ENCODE data around the gene COL5A1. TPM values are rescaled to one million over a fixed set of nuclear protein-coding genes. Genes with fewer than 3 reads are reported as not detected.

The COL5A1 gene
- total RNA-seq, 4 donors from 2014 or later: 4.9 to 97.4 (median 11.9) TPM

DNA sequence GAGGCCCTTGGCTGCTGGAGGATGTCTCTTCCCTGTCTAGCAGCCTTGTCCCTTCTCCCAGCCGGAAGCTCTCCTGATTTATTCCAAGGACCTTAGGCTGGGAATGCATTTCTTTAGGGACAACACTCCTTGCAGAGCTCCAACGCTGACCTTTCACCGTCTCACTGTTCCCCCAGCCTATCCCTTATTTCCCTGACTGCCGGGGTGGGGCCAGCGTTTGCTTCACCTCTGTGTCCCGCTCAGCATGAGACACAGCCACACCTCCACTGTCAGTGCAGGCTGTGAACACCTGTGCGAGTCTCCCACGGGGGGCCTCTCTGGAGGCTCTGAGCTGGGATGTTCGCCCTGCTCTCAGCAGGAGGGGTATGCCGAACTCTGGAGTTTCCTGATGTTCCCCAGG is 132.8 kb downstream of the COL5A1 start:
- no peak for DNase-seq
- no peaks in the 10 kb centered on the region for H3K9me3 ChIP-seq
- no peak overlapping the region for H3K4me3 ChIP-seq
- H3K27ac ChIP-seq: no peak overlapping the region
- no peaks in the 10 kb centered on the region for H3K27me3 ChIP-seq
- peaks cover 0 to 5% (median 0%) of the 10 kb centered on the region in 4 donors for H3K4me1 ChIP-seq
- H3K36me3 ChIP-seq: no peaks in the 10 kb centered on the region
- no peak for TF ChIP-seq POLR2A (IDR thresholded peaks at IDR 0.05)
- TF ChIP-seq, protein P1, sequence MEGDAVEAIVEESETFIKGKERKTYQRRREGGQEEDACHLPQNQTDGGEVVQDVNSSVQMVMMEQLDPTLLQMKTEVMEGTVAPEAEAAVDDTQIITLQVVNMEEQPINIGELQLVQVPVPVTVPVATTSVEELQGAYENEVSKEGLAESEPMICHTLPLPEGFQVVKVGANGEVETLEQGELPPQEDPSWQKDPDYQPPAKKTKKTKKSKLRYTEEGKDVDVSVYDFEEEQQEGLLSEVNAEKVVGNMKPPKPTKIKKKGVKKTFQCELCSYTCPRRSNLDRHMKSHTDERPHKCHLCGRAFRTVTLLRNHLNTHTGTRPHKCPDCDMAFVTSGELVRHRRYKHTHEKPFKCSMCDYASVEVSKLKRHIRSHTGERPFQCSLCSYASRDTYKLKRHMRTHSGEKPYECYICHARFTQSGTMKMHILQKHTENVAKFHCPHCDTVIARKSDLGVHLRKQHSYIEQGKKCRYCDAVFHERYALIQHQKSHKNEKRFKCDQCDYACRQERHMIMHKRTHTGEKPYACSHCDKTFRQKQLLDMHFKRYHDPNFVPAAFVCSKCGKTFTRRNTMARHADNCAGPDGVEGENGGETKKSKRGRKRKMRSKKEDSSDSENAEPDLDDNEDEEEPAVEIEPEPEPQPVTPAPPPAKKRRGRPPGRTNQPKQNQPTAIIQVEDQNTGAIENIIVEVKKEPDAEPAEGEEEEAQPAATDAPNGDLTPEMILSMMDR (IDR thresholded peaks at IDR 0.05): no peak

DNA sequence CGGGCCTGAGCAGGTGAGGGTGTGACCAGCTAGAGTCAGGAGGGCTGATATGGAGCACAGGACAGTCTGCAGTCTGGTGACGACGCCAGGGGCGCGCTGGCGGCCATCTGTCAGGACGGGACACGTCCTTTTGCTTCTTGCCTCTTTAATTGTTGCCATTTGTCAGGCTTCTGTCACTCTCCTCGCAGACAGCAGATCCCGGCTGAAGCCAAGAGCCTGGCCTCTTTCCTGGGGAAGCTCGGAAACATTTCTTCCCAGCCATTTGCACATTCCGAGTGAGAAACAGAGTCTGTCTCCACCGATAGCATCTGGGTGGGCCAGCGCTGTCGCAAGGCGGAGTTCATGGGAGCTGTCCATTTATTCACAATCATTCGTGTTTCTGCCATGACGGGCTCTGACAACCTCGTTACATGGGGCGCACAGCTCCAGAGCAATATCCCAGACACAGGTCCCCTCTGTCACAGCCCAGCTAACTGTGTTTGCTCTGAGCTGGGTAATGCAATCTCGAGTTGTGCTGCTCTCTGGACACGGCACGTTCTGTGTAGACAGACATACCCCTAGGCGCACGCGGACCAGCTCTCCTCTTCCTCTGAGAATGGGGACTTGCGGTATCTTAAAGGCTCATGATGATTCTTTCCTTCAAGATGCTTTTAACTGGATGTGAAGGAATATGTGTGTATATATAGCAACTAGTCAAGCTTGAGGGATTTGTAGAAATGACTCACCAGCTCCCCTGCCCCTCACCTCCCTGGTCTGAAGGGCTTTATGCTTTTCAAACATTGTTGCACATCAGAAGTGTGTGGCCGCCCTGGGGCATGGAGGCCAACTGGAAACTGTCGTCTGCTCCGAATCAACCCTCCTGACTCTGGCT is 133.7 kb downstream of the COL5A1 start:
- H3K4me3 ChIP-seq: no peak overlapping the region
- no peaks in the 10 kb centered on the region for H3K9me3 ChIP-seq
- H3K36me3 ChIP-seq: no peaks in the 10 kb centered on the region
- H3K4me1 ChIP-seq: peaks cover 0 to 8% (median 0%) of the 10 kb centered on the region in 4 donors
- no peaks in the 10 kb centered on the region for H3K27me3 ChIP-seq
- no peak for TF ChIP-seq POLR2A (IDR thresholded peaks at IDR 0.05)
- TF ChIP-seq, protein P1 (IDR thresholded peaks at IDR 0.05): no peak
- DNase-seq: no peak
- no peak overlapping the region for H3K27ac ChIP-seq

DNA sequence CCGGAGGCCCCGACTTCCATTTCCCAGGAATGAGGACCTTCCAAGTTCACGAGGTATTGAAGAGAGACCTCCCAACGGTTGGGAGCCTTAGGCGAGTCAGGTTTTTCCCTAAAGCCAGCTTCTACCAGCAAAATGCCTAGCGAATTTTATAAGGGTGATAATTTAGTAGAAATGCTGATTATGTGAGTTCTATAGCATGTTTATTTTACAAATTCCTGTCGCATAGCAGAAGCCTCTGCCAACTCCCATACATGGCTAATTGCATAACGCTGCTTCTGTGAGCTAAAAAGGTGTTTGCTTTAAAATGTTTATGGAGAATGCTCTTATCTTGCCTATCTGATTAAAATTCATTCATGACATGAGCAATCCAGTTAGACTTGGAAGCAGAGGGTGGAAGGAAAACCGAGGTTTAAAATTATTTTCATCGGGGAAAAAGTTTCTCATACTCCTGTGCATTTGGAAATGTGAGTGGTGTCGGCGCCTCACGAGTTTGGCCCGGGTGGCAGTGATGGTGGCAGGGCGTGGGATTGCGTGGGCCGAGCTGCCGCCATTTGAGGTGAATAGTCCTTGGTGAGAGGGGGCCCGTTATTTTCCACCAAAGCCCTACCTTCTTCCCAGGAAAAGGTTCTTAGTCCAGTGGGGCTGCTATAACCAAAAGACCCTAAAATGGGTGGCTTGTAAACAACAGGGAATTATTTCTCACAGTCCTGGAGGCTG is 134.6 kb downstream of the COL5A1 start:
- TF ChIP-seq, protein P1 (IDR thresholded peaks at IDR 0.05): no peak
- no peak for TF ChIP-seq POLR2A (IDR thresholded peaks at IDR 0.05)
- no peak for DNase-seq
- Histone ChIP-seq H3K27ac (no peak overlapping the region), H3K4me3 (no peak overlapping the region), H3K36me3 (peaks cover 0 to 5% (median 0%) of the 10 kb centered on the region in 3 donors), H3K27me3 (no peaks in the 10 kb centered on the region), H3K4me1 (peaks cover 0 to 8% (median 0%) of the 10 kb centered on the region in 4 donors), H3K9me3 (no peaks in the 10 kb centered on the region)

DNA sequence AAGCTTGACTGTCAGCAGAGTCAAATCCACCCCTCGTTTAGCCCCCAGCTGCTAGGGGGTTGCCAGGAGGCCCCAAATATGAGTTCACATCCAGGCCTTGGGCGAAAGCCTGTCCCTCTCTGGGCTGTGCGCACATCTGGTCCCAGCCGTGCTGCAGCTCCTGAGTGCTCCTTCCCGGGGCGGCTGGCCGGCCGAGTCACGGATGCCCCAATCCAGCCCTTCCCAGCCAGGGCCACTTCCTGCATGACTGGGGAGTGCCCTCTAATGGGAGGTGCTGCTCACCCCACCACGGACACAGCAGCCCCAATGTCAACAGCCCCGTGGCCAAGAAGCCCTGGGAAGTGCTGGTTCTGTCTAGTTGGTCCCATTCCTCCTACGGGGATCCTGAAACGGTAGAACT is 135.6 kb downstream of the COL5A1 start:
- Histone ChIP-seq H3K4me3 (no peak overlapping the region), H3K36me3 (peaks cover 0 to 5% (median 0%) of the 10 kb centered on the region in 3 donors), H3K27ac (no peak overlapping the region), H3K27me3 (no peaks in the 10 kb centered on the region), H3K9me3 (no peaks in the 10 kb centered on the region), H3K4me1 (peaks cover 0 to 8% (median 0%) of the 10 kb centered on the region in 4 donors)
- TF ChIP-seq POLR2A (IDR thresholded peaks at IDR 0.05): no peak
- TF ChIP-seq, protein P1 (IDR thresholded peaks at IDR 0.05): no peak
- DNase-seq: no peak

DNA sequence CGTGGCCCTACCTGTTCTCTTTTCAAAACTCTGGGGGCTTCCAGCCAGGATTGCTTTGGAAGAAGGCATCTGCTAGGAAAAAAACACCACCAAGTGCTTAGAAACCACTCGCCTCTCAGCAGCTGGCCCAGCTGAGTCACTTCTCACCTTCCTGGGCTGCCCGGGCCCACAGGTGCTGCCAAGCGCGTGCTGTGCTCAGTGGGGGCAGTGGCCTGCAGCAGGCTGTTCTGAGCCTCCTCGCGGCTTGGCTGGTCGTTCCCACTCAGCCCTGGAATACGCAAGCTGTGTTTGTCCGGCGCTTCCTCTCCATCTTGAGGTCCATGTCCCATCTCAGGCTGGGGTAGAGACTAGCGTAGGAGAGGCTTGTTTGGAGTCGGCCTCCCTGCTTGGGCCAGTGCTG is 136.6 kb downstream of the COL5A1 start:
- no peak for DNase-seq
- TF ChIP-seq, protein P1 (IDR thresholded peaks at IDR 0.05): no peak
- no peak for TF ChIP-seq POLR2A (IDR thresholded peaks at IDR 0.05)
- no peak overlapping the region for H3K4me3 ChIP-seq
- H3K36me3 ChIP-seq: peaks cover 0 to 5% (median 0%) of the 10 kb centered on the region in 3 donors
- H3K27ac ChIP-seq: no peak overlapping the region
- H3K4me1 ChIP-seq: peaks cover 0 to 8% (median 0%) of the 10 kb centered on the region in 4 donors
- no peaks in the 10 kb centered on the region for H3K27me3 ChIP-seq
- no peaks in the 10 kb centered on the region for H3K9me3 ChIP-seq

Data from Peyer's patch (tissue), 4 donors.